Body of pancreas (tissue), 4 donors: ENCODE data around the gene GSC. TPM values are rescaled to one million over a fixed set of nuclear protein-coding genes. Genes with fewer than 3 reads are reported as not detected.

Source experiments
- ATAC-seq: fragments of 150-250 bp; one replicate; pipeline ENCODE4 v1.9.1; 2016
- DNase-seq, 4 donors: peaks; one replicate each; pipeline ENCODE4 v3.0.0-alpha.2; 2019
- H3K27ac ChIP-seq, 4 donors: fragments of 200-600 bp; sonication (generic); 1 replicate in 3 of 4; 2 replicates in 1 of 4; pipeline versions ENCODE4 v1.5.1 to v1.6.1; 2016 to 2019; ENCODE audit warnings: mild to moderate bottlenecking in 1 of 4, mixed read lengths in 1 of 4, moderate library complexity in 1 of 4
- H3K27me3 ChIP-seq, 2 donors: fragments of 200-600 bp; sonication (generic); one replicate each; pipeline ENCODE4 v1.6.0; 2016; ENCODE audit warnings: mild to moderate bottlenecking in 1 of 2
- H3K36me3 ChIP-seq, 2 donors: fragments of 200-600 bp; sonication (generic); replicated peaks in 1 of 2; 2 replicates each; pipeline ENCODE4 v1.5.1; 2016; ENCODE audit warnings: low read depth in 2 of 2; ENCODE audit not compliant: insufficient read depth in 1 of 2
- H3K4me1 ChIP-seq: fragments of 200-600 bp; sonication (generic); one replicate; pipeline ENCODE4 v1.6.0; 2016
- H3K4me3 ChIP-seq, 2 donors: fragments of 200-600 bp; sonication (generic); 1 replicate in 1 of 2; 2 replicates in 1 of 2; pipeline ENCODE4 v1.5.1; 2016 to 2019
- H3K9me3 ChIP-seq, 3 donors: fragments of 200-600 bp; sonication (generic); 1 replicate in 2 of 3; 2 replicates in 1 of 3; pipeline ENCODE4 v1.5.1; 2016
- POLR2A ChIP-seq, 3 donors: fragments of 450-650 bp; IDR thresholded peaks; one replicate each; pipeline ENCODE4 v1.6.1; 2016; ENCODE audit warnings: antibody characterized with exemption in 3 of 3, mild to moderate bottlenecking in 2 of 3
- WGBS, 2 donors: methylation state at CpG; one replicate each; pipeline ENCODE4 v1.1.5; 2017; 5-methylcytosine and 5-hydroxymethylcytosine counted together
- intact Hi-C: fragments of 100-400 bp; cut with DNase I; formaldehyde crosslinking; loops from one replicate; pipeline ENCODE4 v1.15.1; 2023
- total RNA-seq, 2 donors: library from RNA; depleted of rRNA; stranded (reverse); fragments of >200 nt; gene quantifications; one replicate each; pipeline ENCODE4 v1.1.0, GENCODE V29; 2016
- TF ChIP-seq, protein P1 (sequence below), 7 experiments: fragments of 450-650 bp in 4 of 7; fragments of 200-600 bp in 3 of 7; sonication (generic) in 3 of 7; IDR thresholded peaks; one replicate each; pipeline ENCODE4 v1.5.1; 2016 to 2019; ENCODE audit warnings: antibody characterized with exemption in 7 of 7

The GSC gene
- total RNA-seq, 2 donors from 2014 or later, result 0.33 to 1.0 TPM

GRCh38 chr14:94773655-94774343 lies 3.9 kb upstream of the GSC start:
- no peaks in the 10 kb centered on the region for H3K9me3 ChIP-seq
- DNase-seq (no peak), ATAC-seq (no peak)
- H3K4me1 ChIP-seq, result peaks cover 18% of the 10 kb centered on the region
- intact Hi-C loops, result no loop called here
- no peaks in the 10 kb centered on the region for H3K36me3 ChIP-seq
- H3K27me3 ChIP-seq, result peaks cover 0 to 35% of the 10 kb centered on the region in 2 donors
- WGBS, 2 donors, result 14 to 20% methylated on average over 36 of the region's 36 CpGs
- no peak overlapping the region for H3K4me3 ChIP-seq
- H3K27ac ChIP-seq, result no peak overlapping the region
- TF ChIP-seq, protein P1, sequence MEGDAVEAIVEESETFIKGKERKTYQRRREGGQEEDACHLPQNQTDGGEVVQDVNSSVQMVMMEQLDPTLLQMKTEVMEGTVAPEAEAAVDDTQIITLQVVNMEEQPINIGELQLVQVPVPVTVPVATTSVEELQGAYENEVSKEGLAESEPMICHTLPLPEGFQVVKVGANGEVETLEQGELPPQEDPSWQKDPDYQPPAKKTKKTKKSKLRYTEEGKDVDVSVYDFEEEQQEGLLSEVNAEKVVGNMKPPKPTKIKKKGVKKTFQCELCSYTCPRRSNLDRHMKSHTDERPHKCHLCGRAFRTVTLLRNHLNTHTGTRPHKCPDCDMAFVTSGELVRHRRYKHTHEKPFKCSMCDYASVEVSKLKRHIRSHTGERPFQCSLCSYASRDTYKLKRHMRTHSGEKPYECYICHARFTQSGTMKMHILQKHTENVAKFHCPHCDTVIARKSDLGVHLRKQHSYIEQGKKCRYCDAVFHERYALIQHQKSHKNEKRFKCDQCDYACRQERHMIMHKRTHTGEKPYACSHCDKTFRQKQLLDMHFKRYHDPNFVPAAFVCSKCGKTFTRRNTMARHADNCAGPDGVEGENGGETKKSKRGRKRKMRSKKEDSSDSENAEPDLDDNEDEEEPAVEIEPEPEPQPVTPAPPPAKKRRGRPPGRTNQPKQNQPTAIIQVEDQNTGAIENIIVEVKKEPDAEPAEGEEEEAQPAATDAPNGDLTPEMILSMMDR (IDR thresholded peaks at IDR 0.05), result no peak
- TF ChIP-seq POLR2A (IDR thresholded peaks at IDR 0.05), result no peak

- no peaks in the 10 kb centered on the region for H3K36me3 ChIP-seq
- TF ChIP-seq, protein P1 (IDR thresholded peaks at IDR 0.05), result no peak
- no peak for TF ChIP-seq POLR2A (IDR thresholded peaks at IDR 0.05)
- no peaks in the 10 kb centered on the region for H3K9me3 ChIP-seq
- DNase-seq, result no peak
- no peak for ATAC-seq
- no peak overlapping the region for H3K4me3 ChIP-seq
- 12 to 21% methylated on average over 16 to 42 of the region's 42 CpGs for WGBS, 2 donors
- H3K27ac ChIP-seq, result no peak overlapping the region
- peaks cover 24% of the 10 kb centered on the region for H3K4me1 ChIP-seq
- intact Hi-C loops, result no loop called here
- H3K27me3 ChIP-seq, result peaks cover 0 to 39% of the 10 kb centered on the region in 2 donors
These were observed 3.2 kb upstream of the GSC start for GRCh38 chr14:94773061-94773648.

- no peak for TF ChIP-seq POLR2A (IDR thresholded peaks at IDR 0.05)
- TF ChIP-seq, protein P1 (IDR thresholded peaks at IDR 0.05), result no peak
- intact Hi-C loops, result no loop called here
- 38 to 62% methylated on average over 8 of the region's 8 CpGs for WGBS, 2 donors
- no peak overlapping the region for H3K4me3 ChIP-seq
- DNase-seq (no peak), ATAC-seq (no peak)
- peaks cover 0 to 41% of the 10 kb centered on the region in 2 donors for H3K27me3 ChIP-seq
- peaks cover 25% of the 10 kb centered on the region for H3K4me1 ChIP-seq
- no peaks in the 10 kb centered on the region for H3K36me3 ChIP-seq
- no peak overlapping the region for H3K27ac ChIP-seq
- no peaks in the 10 kb centered on the region for H3K9me3 ChIP-seq
These were observed 2.6 kb upstream of the GSC start for GRCh38 chr14:94772548-94772947.

DNA sequence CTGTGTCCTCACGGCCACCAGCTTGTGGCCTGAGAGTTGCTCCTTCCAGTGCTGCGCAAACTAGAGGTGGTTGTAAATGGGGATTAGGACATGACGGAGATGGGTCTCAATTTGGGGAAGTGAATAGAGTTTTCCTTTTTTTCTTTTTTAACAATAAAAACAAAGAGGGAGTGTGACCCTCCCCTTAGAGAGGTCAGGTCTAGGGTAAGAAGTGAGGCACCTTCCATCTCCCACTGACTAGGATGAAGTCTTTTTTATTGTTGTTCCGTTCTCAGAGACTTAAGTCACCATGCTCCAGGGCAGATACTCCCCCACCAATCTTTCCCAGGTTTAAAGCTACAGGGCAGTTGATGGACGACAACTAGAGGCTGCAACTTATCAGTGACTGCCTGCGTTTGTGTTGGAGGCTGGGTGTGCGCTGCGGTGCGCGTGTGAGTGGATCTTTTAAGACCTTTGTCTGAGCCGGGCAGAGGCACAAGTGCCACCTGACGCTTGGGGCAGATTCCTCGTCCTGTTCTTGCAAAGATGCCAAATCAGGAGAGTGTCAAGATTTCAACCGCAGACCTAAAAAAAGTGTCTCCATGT lies 2.1 kb upstream of the GSC start:
- intact Hi-C loops, result no loop called here
- DNase-seq (no peak), ATAC-seq (no peak)
- Histone ChIP-seq H3K27ac (no peak overlapping the region), H3K4me1 (peaks cover 25% of the 10 kb centered on the region), H3K4me3 (no peak overlapping the region), H3K9me3 (no peaks in the 10 kb centered on the region), H3K36me3 (no peaks in the 10 kb centered on the region), H3K27me3 (peaks cover 0 to 45% of the 10 kb centered on the region in 2 donors)
- 45 to 51% methylated on average over 12 to 14 of the region's 14 CpGs for WGBS, 2 donors
- TF ChIP-seq, protein P1 (IDR thresholded peaks at IDR 0.05), result no peak
- TF ChIP-seq POLR2A (IDR thresholded peaks at IDR 0.05), result no peak
